Stimulated activated memory B cell treated with anti-CD40 and anti-IgM and Interleukin-4, amounts not matched to agents 10 μg/mL and 1 μg/mL and 100 μg/mL, for 72 hours (primary cell): ENCODE results near the gene TRAPPC4.
"Not testable (repeated sequence)": the region's sequence is repeated elsewhere in the genome, so short reads cannot be mapped to it uniquely, and the experiment has no call there.

Experiments
- ATAC-seq: fragments of 150-1000 bp; cut with Tn5 transposase; 2 replicates; pipeline ENCODE4 v1.10.0; 2021
- H3K27ac Mint-ChIP-seq: one replicate; pipeline ENCODE4 v1.8.0; 2022; ENCODE audit warnings: mild to moderate bottlenecking, mixed read lengths
- H3K27me3 Mint-ChIP-seq: one replicate; pipeline ENCODE4 v1.8.0; 2022; ENCODE audit warnings: mixed read lengths
- H3K36me3 Mint-ChIP-seq: one replicate; pipeline ENCODE4 v1.8.0; 2022; ENCODE audit warnings: mixed read lengths
- H3K4me1 Mint-ChIP-seq: one replicate; pipeline ENCODE4 v1.8.0; 2022; ENCODE audit warnings: mixed read lengths
- H3K4me3 Mint-ChIP-seq: one replicate; pipeline ENCODE4 v1.8.0; 2022; ENCODE audit warnings: mild to moderate bottlenecking, moderate library complexity, mixed read lengths
- H3K9me3 Mint-ChIP-seq: one replicate; pipeline ENCODE4 v1.8.0; 2022; ENCODE audit warnings: mixed read lengths

TRAPPC4 gene

DNA sequence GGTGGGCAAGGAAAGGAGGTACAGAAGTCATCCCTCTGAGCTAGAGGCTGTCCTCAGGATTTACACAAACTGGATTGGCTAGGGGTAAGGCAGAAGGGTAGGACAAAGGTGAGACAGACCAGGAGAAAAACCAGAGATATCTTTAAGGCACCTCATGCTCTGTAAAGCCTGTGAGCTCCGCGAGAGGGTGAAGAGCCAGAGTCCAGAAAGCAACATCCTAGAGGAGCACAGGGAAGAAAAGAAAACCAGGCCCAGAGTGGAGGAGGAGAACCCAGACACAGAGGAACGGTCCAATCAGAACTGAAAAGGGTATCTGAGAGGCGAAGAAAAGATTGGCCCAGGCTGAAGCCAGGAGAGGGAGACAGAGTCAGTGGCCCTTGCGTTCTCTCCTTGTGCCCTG is 7.0 kb downstream of the TRAPPC4 start:
- Mint-ChIP-seq H3K9me3 (no peaks in the 10 kb centered on the region), H3K4me1 (peaks cover 38% of the 10 kb centered on the region), H3K4me3 (no peak overlapping the region), H3K36me3 (peaks cover 41% of the 10 kb centered on the region), H3K27me3 (no peaks in the 10 kb centered on the region), H3K27ac (no peak overlapping the region)
- ATAC-seq: no peak

DNA sequence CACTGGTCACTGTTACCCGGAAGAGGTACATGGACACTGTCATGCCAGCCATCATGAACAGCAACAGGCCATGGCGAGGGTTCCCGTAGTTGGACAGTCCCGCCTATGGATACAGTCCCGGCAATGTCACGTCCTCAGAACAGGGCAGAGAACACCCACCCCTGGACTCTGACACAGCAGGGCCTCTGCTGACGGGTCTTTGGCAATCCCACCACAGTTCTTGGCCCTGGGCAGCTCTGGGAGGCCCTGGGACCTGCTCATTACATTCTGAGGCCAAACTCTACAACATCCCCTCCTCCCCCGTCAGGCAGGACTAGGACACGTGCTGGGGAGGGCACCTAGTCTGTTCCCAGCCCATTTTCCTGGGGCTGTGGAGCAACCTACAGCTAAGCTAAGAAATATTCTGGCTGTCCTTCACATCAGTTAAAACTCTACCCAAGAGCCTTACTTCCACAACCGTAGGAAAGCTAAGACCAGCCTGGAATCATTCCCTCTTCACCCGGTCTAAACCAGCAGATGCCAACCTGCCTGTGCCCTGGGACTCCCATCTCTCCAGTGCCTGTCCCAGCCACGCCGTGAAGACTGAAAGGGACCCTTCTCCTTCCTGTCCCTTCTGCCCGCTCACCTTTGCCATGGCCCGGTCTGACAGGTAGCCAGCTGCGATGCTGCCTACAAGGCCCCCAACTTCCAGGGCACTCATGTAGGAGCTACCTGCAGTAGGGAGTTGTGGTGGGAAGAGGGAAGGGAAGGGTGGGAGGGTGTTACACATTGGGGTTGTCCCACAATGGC is 7.6 kb downstream of the TRAPPC4 start:
- H3K4me3 Mint-ChIP-seq: no peak overlapping the region
- H3K4me1 Mint-ChIP-seq: peaks cover 38% of the 10 kb centered on the region
- no peak overlapping the region for H3K27ac Mint-ChIP-seq

DNA sequence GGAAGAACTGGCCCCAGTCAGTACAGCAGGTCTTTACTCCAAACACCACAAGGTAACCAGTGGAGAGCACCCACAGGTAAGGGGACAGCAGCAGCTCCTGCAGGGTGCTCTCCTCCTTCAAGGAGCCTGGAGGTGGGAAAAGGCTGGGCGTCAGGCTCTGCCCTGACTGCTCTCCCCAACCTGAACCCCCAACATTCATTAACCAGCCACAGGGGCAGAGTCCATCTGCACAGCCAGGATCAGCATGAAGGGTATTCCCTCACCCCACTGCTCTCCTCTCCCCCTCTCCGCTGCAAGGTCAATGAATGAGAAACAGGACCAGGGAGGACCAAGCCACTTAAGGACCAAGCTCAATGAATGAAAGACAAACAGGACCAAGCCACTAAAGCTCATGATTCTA is 8.4 kb downstream of the TRAPPC4 start:
- H3K27ac Mint-ChIP-seq: no peak overlapping the region
- H3K4me3 Mint-ChIP-seq: no peak overlapping the region
- H3K4me1 Mint-ChIP-seq: peaks cover 38% of the 10 kb centered on the region
- no peaks in the 10 kb centered on the region for H3K9me3 Mint-ChIP-seq
- no peak for ATAC-seq
- no peaks in the 10 kb centered on the region for H3K27me3 Mint-ChIP-seq
- H3K36me3 Mint-ChIP-seq: peaks cover 35% of the 10 kb centered on the region

More for the DNA sequence above, 7.6 kb downstream of the TRAPPC4 start:
- H3K27me3 Mint-ChIP-seq: no peaks in the 10 kb centered on the region
- H3K36me3 Mint-ChIP-seq: peaks cover 41% of the 10 kb centered on the region
- H3K9me3 Mint-ChIP-seq: no peaks in the 10 kb centered on the region
- ATAC-seq: no peak

DNA sequence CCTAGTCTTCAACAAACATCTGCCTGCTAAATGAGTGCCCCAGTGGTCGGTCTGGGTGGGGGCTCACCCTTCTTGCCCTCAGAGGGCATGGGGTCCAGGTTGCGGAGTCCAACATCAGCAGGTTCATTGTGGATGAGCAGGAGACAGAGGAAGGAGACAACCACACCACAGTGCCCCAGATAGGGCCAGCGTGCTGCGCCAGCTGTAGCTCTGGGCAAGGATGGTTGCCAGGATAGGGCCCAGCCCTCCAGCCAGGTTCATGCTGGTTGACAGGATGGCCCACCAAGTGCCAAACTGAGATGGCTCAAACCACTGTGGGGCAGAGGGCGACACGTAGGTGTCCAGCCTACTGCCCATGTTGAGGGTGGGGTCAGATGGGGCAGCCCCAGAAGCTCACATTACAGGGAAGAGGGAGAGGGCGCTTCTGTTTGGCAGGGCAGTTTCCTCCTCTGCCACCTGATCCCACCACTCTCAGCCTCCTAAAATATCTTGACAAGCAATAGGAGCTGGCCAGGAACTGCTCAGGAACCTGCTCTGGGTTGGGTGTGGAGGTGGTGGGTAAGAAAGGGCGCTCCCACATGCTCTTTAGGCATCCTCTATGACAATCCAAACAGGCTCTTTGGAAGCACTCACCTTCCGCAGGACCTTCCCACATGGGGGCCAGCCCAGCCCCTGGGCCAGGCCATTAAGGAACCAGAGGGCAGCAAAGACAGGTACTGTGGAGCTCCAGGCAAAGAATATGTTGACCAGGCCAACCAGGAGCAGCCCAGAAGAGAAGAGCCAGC is 9.2 kb downstream of the TRAPPC4 start:
- no peaks in the 10 kb centered on the region for H3K9me3 Mint-ChIP-seq
- ATAC-seq: no peak
- H3K4me3 Mint-ChIP-seq: no peak overlapping the region
- H3K27ac Mint-ChIP-seq: no peak overlapping the region
- peaks cover 29% of the 10 kb centered on the region for H3K36me3 Mint-ChIP-seq
- H3K27me3 Mint-ChIP-seq: no peaks in the 10 kb centered on the region
- peaks cover 38% of the 10 kb centered on the region for H3K4me1 Mint-ChIP-seq

DNA sequence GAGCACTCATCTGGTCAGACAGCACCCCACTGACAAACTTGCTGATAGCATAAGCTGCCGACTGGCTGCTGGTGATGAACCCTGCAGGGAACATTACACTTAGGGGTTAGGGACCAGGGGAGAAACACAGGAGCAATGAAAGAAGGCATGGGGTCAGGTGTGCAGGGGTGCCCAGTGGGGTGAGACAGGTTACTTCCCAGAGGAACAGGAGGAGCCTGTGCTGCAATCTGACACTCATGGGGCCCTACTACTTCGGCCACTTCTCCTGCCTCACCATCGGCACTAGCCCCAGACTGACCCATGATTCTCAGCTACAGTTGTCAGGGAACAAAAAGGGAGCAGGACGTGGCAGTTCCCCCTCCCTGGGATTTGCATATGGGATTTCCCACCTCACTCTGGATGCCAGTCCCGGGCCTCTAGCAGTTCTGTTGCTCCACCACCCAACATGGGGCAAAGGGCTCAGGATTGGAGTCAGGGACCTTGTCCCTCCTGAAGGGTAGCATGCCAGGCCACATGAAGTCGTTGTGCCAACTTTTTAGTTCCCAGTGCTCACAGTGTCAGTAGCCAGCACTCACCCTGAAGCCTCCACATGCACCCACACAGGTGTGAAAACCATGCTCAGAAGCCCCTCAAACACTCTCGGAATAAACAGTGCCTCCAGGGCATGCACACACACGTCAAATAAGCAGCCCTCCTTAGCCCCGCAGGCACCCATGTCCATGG is 9.9 kb downstream of the TRAPPC4 start:
- peak overlapping the region; percentile 85 for H3K27ac Mint-ChIP-seq
- H3K9me3 Mint-ChIP-seq: no peaks in the 10 kb centered on the region
- H3K4me1 Mint-ChIP-seq: peaks cover 34% of the 10 kb centered on the region
- no peak for ATAC-seq
- no peak overlapping the region for H3K4me3 Mint-ChIP-seq
- no peaks in the 10 kb centered on the region for H3K27me3 Mint-ChIP-seq
- peaks cover 22% of the 10 kb centered on the region for H3K36me3 Mint-ChIP-seq

DNA sequence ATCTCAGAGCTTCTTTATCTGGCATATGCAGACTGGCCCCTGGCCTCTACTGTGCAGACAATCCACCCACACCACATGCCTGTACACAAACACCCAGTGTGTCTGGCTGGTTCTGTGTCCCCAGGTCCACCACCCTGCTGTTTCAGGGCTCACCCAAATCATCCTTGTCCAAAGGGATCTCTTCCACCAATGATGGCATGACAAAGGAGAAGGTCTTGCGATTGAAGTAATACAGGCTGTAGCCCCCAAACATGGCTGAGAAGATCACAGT is 10.4 kb downstream of the TRAPPC4 start:
- Mint-ChIP-seq H3K36me3 (peaks cover 17% of the 10 kb centered on the region), H3K27me3 (no peaks in the 10 kb centered on the region), H3K27ac (peak overlapping the region; percentile 85), H3K9me3 (no peaks in the 10 kb centered on the region), H3K4me3 (peak overlapping the region; percentile 88), H3K4me1 (peaks cover 30% of the 10 kb centered on the region)
- no peak for ATAC-seq

DNA sequence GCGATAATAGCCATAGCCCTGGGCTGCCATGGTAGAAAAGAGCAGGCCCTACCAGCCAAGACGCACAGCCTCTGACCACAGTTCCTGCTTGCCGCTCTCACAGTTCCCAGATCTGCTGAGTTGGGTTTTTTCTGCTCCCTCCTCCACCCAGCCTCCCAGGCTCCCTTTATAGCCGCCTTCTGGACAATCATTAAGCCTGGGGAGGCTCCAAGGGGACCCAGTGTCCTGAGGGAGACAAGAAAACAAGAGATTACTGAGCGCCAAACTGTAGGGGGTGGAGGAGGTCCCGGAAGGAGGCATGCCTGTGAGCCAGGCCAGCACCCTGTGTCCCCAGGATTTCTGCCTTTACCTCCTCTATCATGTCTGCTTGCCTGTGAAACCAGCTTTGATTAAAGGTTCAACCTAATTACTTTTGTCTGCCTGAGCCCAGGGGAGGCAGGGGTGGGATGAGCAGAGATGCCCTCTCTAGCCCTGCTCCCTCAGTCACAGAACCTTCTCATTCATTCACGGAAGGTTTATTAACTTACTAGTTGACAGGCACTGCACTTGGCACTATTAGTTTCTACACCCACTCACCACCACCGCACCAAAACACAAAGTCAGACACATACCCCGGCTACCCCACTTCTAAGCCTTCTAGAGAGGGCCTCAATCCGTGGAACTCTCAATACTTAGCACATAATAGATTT is 10.9 kb downstream of the TRAPPC4 start:
- H3K9me3 Mint-ChIP-seq: no peaks in the 10 kb centered on the region
- peaks cover 26% of the 10 kb centered on the region for H3K4me1 Mint-ChIP-seq
- H3K4me3 Mint-ChIP-seq: peak overlapping the region; percentile 88
- H3K27ac Mint-ChIP-seq: peak overlapping the region; percentile 85
- ATAC-seq: peak; percentile 4
- H3K36me3 Mint-ChIP-seq: peaks cover 12% of the 10 kb centered on the region
- no peaks in the 10 kb centered on the region for H3K27me3 Mint-ChIP-seq

DNA sequence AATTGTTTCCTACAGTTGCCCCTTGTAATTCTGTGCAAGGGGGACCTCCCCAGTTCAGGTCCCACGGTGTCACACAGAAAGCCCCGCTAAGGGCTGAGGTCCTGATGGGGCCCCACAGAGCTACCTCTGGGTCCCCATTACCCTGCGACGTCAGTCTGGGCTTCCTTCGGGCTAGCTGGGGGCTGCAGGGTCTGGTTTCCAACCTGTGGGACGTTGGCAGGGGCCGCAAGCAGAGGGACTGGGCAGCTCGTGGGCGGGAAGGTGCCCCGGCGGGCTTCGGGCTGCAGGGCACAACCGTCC is 11.4 kb downstream of the TRAPPC4 start:
- peak overlapping the region; percentile 85 for H3K27ac Mint-ChIP-seq
- peaks cover 23% of the 10 kb centered on the region for H3K4me1 Mint-ChIP-seq
- peak overlapping the region; percentile 88 for H3K4me3 Mint-ChIP-seq
- H3K27me3 Mint-ChIP-seq: no peaks in the 10 kb centered on the region
- no peaks in the 10 kb centered on the region for H3K9me3 Mint-ChIP-seq
- ATAC-seq: peak; percentile 22
- peaks cover 7% of the 10 kb centered on the region for H3K36me3 Mint-ChIP-seq

DNA sequence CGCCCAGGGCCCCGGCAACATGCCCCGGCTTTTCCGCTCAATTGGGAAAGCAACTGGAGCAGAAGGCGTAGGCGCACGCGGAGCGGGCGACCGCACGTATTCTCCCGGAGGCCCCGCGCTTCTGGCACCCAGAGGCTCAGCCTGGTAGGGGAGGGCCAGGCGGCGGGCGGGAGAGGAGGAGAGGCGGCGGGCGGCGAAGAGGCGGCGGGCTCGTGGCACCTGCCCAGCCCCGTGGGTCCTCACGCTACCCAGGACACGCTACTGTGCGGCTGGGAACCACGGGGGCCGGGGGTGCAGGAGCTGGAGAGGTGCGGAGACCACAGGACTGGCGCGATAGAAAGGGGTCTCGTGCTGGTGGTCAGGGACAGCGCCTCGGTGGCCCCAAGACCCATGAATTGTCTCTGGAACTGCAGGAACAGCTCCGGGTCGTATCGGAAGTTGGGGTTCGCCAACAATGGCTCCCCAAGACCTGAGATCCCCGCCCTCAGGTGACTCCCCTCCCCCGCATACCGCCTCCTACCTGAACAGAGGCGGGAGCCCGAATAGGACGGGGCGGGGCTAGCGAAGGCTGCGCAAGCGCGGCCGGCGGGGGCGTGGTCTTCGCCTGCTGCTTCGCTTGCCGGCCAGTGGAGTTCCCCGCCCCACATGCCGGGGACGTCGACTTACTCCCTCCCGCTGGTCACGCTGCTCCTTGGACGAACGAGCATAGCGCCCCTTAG is 11.9 kb downstream of the TRAPPC4 start, which contains the start of gene SLC37A4:
SLC37A4 (minus strand) TSS at position 549 of the 719 bp plus-strand sequence.
- peak within 1 kb of the TSS; percentile 88 for H3K4me3 Mint-ChIP-seq
- no peaks in the 10 kb centered on the region for H3K27me3 Mint-ChIP-seq
- H3K36me3 Mint-ChIP-seq: peaks cover 2% of the 10 kb centered on the region
- H3K4me1 Mint-ChIP-seq: peaks cover 23% of the 10 kb centered on the region
- peak; percentile 94 for ATAC-seq
- H3K9me3 Mint-ChIP-seq: no peaks in the 10 kb centered on the region
- peak within 1 kb of the TSS; percentile 85 for H3K27ac Mint-ChIP-seq

DNA sequence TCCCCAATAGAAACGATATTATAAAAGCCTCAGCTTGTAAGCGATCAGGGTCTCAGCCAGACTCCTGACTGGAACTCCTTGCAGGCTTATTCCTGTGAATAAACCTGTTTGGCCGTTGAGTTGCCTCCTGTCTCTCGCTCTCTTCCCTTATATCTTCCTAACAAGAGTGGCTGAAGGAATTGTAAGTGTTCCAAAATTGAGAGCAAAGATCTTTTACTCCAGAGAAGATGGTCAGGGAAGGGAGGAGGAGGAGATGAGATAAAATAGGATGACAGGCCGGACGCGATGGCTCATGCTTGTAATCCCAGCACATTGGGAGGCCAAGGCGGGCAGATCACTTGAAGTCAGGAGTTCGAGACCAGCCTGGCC is 13.3 kb downstream of the TRAPPC4 start:
- Mint-ChIP-seq H3K4me1 (peaks cover 23% of the 10 kb centered on the region), H3K27me3 (no peaks in the 10 kb centered on the region), H3K9me3 (no peaks in the 10 kb centered on the region), H3K36me3 (no peaks in the 10 kb centered on the region), H3K4me3 (no peak overlapping the region), H3K27ac (no peak overlapping the region)
- ATAC-seq: no peak

DNA sequence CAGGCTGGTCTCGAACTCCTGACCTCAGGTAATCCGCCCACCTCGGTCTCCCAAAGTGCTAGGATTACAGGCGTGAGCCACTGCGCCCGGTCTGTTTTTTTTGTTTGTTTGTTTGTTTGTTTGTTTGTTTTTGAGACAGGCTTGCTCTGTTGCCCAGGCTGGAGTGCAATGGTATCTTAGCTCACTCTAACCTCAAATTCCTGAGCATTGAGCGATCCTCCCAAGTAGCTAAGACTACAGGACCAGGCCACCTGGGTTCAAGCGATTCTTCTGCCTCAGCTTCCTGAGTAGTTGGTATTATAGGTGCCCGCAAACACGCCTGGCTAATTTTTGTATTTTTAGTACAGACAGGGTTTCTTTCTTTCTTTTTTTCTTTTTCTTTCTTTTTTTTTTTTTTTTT is 14.9 kb downstream of the TRAPPC4 start:
- not testable (repeated sequence) for H3K4me3 Mint-ChIP-seq, H3K27ac Mint-ChIP-seq, H3K9me3 Mint-ChIP-seq, ATAC-seq, H3K27me3 Mint-ChIP-seq, H3K36me3 Mint-ChIP-seq
- peaks cover 18% of the 10 kb centered on the region for H3K4me1 Mint-ChIP-seq

DNA sequence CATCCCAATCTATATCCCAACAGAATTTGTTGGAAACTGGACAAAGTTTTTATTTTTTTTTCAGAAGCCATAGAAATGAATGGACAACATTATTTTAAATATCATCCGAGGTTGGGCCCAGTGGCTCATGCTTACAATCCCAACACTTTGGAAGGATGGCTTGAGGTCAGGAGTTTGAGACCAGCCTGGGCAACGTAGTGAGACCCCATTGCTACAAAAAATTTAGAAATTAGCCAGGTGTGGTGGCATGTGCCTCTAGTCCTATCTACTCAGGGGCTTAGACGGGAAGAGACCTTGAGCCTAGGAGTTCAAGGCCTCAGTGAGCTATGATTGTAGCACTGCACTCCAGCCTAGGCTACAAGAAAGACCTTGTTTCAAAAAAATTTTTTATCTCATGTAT is 16.2 kb downstream of the TRAPPC4 start:
- Mint-ChIP-seq H3K36me3 (no peaks in the 10 kb centered on the region), H3K27ac (no peak overlapping the region), H3K4me1 (peaks cover 14% of the 10 kb centered on the region), H3K27me3 (no peaks in the 10 kb centered on the region), H3K9me3 (no peaks in the 10 kb centered on the region), H3K4me3 (no peak overlapping the region)
- ATAC-seq: no peak

DNA sequence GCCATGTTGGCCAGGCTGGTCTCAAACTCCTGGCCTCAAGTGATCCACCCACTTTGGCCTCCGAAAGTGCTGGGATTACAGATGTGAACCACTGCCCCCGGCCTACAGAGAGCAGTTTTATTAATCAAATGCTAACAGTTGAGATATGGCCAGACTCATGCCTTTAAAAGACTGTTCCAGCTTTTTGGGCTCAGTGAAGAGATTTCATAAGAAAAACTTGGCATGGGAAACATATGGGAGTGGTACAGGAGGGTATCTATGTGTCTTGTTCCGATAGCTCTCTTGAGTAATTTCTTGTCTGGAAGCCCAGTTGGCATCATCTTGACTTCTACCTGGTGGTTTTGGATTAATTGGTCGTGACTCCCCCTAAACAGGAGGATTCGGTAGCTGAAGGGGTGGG is 20.3 kb downstream of the TRAPPC4 start:
- no peak for ATAC-seq
- H3K36me3 Mint-ChIP-seq: no peaks in the 10 kb centered on the region
- H3K9me3 Mint-ChIP-seq: no peaks in the 10 kb centered on the region
- no peaks in the 10 kb centered on the region for H3K27me3 Mint-ChIP-seq
- H3K4me1 Mint-ChIP-seq: peaks cover 20% of the 10 kb centered on the region
- no peak overlapping the region for H3K27ac Mint-ChIP-seq
- H3K4me3 Mint-ChIP-seq: no peak overlapping the region

DNA sequence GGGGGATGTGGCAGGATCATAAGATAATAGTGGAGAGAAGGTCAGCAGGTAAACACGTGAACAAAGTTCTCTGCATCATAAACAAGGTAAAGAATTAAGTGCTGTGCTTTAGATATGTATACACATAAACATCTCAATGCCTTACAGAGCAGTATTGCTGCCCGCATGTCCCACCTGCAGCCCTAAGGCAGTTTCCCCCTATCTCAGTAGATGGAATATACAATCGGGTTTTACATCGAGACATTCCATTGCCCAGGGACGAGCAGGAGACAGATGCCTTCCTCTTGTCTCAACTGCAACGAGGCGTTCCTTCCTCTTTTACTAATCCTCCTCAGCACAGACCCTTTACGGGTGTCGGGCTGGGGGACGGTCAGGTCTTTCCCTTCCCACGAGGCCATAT is 20.9 kb downstream of the TRAPPC4 start:
- H3K27me3 Mint-ChIP-seq, H3K27ac Mint-ChIP-seq, H3K36me3 Mint-ChIP-seq, H3K9me3 Mint-ChIP-seq, ATAC-seq, H3K4me3 Mint-ChIP-seq: not testable (repeated sequence)
- peaks cover 20% of the 10 kb centered on the region for H3K4me1 Mint-ChIP-seq
